IPS-20b (cell line): ENCODE results near the gene RMND1.

ENCODE experiments used
- H3K27ac ChIP-seq: one replicate; pipeline ENCODE4 v1.5.1; 2013; ENCODE audit warnings: low read length
- H3K27me3 ChIP-seq: 2 replicates; pipeline ENCODE4 v1.6.1; 2013; ENCODE audit warnings: mild to moderate bottlenecking, low read length, inconsistent platforms; ENCODE audit not compliant: insufficient read depth
- H3K36me3 ChIP-seq: 2 replicates; pipeline ENCODE4 v1.6.1; 2013; ENCODE audit warnings: low read depth, mild to moderate bottlenecking, inconsistent platforms, low read length, moderate library complexity; ENCODE audit not compliant: insufficient read depth
- H3K4me1 ChIP-seq: 2 replicates; pipeline ENCODE4 v1.6.1; 2013; ENCODE audit warnings: mild to moderate bottlenecking, control low read depth, inconsistent platforms, low read length, moderate library complexity; ENCODE audit not compliant: insufficient read depth
- H3K4me3 ChIP-seq: 2 replicates; pipeline ENCODE4 v1.5.1; 2013; ENCODE audit warnings: mild to moderate bottlenecking, low read length, inconsistent platforms
- H3K9ac ChIP-seq: 2 replicates; pipeline ENCODE4 v1.6.1; 2013; ENCODE audit warnings: low read depth, mild to moderate bottlenecking, inconsistent platforms, low read length, moderate library complexity
- H3K9me3 ChIP-seq: 2 replicates; pipeline ENCODE4 v1.6.1; 2013; ENCODE audit warnings: mild to moderate bottlenecking, low read depth, low read length, inconsistent platforms; ENCODE audit not compliant: insufficient read depth

Gene RMND1

DNA sequence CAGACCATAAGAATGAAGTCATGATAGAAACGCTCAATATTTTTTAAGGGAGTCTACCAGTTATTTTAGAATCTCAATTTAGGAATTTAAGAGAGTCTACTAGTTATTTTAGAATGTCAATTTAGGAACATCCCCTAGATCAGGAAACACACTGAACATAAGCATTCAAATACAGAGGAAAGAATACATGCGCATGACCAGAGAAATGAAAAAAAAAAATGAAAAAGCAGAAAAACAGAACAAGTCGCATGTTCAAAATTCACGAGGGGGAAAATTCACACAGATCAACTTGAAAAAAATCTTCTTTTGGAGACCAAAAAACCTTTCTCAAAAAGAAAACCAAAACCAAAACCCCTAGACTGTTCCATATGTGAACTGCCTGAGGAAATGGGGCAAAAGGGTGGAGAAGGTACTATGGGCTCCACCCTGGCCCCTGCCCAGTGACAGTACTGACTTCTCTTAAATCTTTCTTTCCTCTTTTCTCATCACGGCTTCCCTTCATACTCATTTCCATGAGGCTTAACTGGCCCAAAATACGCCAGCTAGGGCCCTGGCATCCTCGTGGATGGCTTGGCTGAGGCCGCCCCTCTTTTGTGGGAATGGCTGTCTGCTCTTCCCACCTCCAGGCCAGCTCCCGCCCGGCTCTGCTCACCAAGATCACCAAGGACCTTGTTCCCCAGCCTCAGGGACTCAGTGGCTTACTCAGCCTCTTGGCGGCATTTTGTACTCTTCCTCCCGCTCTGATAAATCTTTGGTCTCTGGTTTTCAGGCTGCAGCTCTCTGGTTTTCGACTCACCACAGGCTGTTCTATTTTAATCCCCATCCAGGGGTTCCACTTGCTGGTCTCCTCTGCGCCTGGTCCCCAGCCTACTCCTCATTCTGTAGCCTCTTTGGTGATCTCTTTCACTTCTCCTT is 71.7 kb downstream of the RMND1 start:
- peaks cover 5% of the 10 kb centered on the region; the same call in 1 of the 2 replicates for H3K36me3 ChIP-seq
- H3K9ac ChIP-seq: peak overlapping the region; percentile 27; the same call in 1 of the 2 replicates
- peak overlapping the region; percentile 22 for H3K27ac ChIP-seq
- peaks cover 5% of the 10 kb centered on the region; the same call in 1 of the 2 replicates for H3K4me1 ChIP-seq
- H3K4me3 ChIP-seq: no peak overlapping the region
- H3K9me3 ChIP-seq: no peaks in the 10 kb centered on the region
- H3K27me3 ChIP-seq: no peaks in the 10 kb centered on the region

DNA sequence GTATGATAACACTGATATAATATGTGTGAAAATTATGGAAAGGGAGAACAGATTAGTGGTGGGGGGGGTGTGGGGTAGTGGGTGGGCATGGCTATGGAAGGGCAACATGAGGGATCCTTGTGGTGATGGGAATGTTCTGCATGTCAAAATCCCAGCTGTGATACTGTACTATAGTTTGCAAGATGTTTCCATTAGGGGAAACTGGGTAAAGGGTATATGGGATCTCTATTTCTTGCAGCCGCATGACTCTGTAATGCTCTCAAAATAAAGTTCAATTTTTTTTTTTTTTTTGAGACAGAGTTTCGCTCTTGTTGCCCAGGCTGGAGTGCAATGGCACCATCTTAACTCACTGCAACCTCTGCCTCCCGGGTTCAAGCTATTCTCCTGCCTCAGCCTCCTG is 74.8 kb downstream of the RMND1 start:
- no peak overlapping the region for H3K27ac ChIP-seq
- H3K4me3 ChIP-seq: no peak overlapping the region
- no peaks in the 10 kb centered on the region for H3K27me3 ChIP-seq
- H3K9ac ChIP-seq: no peak overlapping the region
- H3K9me3 ChIP-seq: no peaks in the 10 kb centered on the region
- H3K4me1 ChIP-seq: peaks cover 14% of the 10 kb centered on the region
- H3K36me3 ChIP-seq: peaks cover 6% of the 10 kb centered on the region; the same call in 1 of the 2 replicates

DNA sequence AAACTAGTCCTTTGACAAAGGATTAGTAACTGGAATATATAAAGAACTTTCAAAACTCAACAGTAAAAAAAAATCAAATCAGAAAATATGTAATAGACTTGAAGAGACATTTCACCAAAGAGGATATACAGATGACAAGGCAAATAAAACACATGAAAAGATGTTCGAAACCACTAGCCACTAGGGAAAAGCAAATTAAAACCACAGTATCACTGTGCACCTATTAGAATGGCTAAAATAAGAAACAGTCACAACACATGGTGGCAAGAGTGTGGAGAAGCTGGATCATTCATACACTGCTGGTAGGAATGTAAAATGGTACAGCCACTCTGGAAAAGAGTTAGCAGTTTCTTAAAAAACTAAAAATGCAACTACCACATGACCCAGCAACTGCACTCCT is 75.5 kb downstream of the RMND1 start:
- no peaks in the 10 kb centered on the region for H3K9me3 ChIP-seq
- no peak overlapping the region for H3K27ac ChIP-seq
- H3K9ac ChIP-seq: no peak overlapping the region
- peaks cover 14% of the 10 kb centered on the region for H3K4me1 ChIP-seq
- H3K4me3 ChIP-seq: no peak overlapping the region
- H3K36me3 ChIP-seq: peaks cover 13% of the 10 kb centered on the region
- no peaks in the 10 kb centered on the region for H3K27me3 ChIP-seq

- no peak overlapping the region for H3K27ac ChIP-seq
- no peaks in the 10 kb centered on the region for H3K9me3 ChIP-seq
- no peak overlapping the region for H3K9ac ChIP-seq
- H3K4me1 ChIP-seq: peaks cover 14% of the 10 kb centered on the region
- peaks cover 19% of the 10 kb centered on the region for H3K36me3 ChIP-seq
- H3K27me3 ChIP-seq: no peaks in the 10 kb centered on the region
- no peak overlapping the region for H3K4me3 ChIP-seq
Measured at GRCh38 chr6:151375833-151376232, 76.1 kb downstream of the RMND1 start.

DNA sequence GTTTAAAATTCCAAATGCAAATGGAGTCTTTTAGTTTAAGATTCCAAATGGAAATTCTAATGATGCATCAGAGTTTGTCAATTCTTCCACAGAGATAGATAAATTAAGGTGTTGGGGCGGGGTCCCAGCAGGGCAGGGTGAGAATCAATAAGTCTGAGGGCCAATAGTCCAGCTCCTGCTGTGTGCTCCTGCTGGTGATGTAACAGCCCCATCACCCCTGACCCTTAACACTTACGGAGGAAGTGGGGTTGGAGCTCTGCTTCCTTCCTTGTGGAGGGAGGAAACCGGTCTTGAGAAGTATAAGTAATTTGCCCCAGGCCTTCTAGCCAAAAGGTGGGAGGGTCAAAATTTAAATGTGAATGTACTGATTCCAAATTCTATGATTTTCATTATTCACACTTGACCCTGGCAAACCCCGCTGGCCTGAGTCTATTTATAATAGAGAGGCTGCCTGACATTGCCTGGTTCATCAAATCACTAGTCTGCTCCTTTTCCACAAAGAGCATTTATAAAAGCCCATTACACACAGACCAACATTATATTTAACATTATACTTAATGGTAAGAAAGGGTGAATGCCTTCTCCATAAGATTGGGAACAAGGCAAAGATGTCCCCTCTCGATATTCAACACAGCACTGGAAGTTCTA is 77.8 kb downstream of the RMND1 start:
- peak overlapping the region; percentile 13; the same call in 1 of the 2 replicates for H3K9ac ChIP-seq
- no peak overlapping the region for H3K27ac ChIP-seq
- no peaks in the 10 kb centered on the region for H3K27me3 ChIP-seq
- H3K4me3 ChIP-seq: peak overlapping the region; percentile 6; the same call in 1 of the 2 replicates
- peaks cover 27% of the 10 kb centered on the region for H3K36me3 ChIP-seq
- H3K4me1 ChIP-seq: peaks cover 10% of the 10 kb centered on the region
- H3K9me3 ChIP-seq: no peaks in the 10 kb centered on the region

- Histone ChIP-seq H3K4me1 (peaks cover 10% of the 10 kb centered on the region), H3K4me3 (no peak overlapping the region), H3K9me3 (no peaks in the 10 kb centered on the region), H3K9ac (no peak overlapping the region), H3K27me3 (no peaks in the 10 kb centered on the region), H3K36me3 (peaks cover 27% of the 10 kb centered on the region), H3K27ac (no peak overlapping the region)
Measured at GRCh38 chr6:151372164-151372563, 79.8 kb downstream of the RMND1 start.

GRCh38 chr6:151370509-151371078 is 81.3 kb downstream of the RMND1 start:
- Histone ChIP-seq H3K4me1 (peaks cover 10% of the 10 kb centered on the region), H3K4me3 (no peak overlapping the region), H3K9me3 (no peaks in the 10 kb centered on the region), H3K36me3 (peaks cover 40% of the 10 kb centered on the region), H3K27me3 (no peaks in the 10 kb centered on the region), H3K27ac (no peak overlapping the region), H3K9ac (no peak overlapping the region)

DNA sequence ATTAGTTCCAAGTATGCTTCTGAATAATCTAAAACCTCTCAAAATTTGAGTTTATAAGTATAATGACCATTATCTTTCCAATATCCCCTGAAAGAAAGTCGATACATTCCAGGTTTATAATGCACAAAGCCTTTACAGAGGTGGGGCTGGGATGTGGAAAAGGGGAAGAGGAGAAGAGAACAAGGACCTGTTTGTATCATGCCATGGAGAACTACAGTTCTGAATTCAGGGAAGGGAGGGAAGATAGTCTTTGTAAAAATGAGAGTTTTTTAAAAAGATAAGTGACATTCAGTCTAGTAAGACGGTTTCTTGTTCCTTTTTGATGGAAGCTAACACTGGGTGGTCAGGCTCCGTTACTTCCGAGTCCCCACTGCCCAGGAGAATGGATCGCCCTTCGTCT is 86.7 kb downstream of the RMND1 start:
- Histone ChIP-seq H3K9ac (no peak overlapping the region), H3K27ac (no peak overlapping the region), H3K27me3 (no peaks in the 10 kb centered on the region), H3K9me3 (no peaks in the 10 kb centered on the region), H3K4me1 (no peaks in the 10 kb centered on the region), H3K36me3 (peaks cover 43% of the 10 kb centered on the region), H3K4me3 (no peak overlapping the region)

DNA sequence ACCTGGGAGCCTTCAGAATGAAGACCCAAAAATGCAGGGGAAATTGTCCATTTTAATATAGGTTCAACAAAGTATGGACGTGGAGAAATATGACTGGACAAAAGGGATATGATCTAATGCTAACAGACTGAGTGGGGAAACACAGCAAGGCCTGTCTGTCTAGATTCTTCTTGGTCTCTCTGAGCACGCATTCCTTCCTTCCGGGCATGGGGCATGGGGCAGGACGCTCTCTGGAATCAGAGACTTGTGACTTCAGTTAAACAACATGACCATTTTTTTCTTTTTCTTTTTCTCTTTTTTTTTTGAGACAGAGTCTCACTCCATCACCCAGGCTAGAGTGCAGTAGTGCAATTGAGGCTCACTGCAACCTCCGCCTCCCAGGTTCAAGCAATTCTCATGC is 92.4 kb downstream of the RMND1 start:
- H3K27ac ChIP-seq: no peak overlapping the region
- H3K4me1 ChIP-seq: no peaks in the 10 kb centered on the region
- no peaks in the 10 kb centered on the region for H3K9me3 ChIP-seq
- H3K27me3 ChIP-seq: no peaks in the 10 kb centered on the region
- H3K4me3 ChIP-seq: no peak overlapping the region
- H3K36me3 ChIP-seq: peaks cover 35% of the 10 kb centered on the region; the same call in 1 of the 2 replicates
- H3K9ac ChIP-seq: no peak overlapping the region

DNA sequence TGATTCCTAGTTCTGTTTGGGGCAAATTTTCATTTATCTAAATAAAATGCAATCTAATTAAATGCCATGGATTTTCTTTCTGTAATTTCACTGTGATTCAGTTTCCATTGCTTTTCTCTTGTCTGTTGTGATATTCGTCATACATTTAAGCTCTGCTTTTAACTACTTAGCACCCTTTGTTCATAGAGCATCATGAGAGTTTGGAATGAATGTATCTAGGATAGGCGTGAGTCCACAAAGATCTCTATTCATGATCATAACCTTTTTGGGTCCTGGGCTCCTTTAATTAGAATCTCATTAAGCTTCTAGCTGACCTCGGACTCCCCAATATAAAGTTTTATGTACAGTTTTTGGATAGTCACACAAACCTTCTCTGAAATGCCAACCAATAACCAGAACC is 93.5 kb downstream of the RMND1 start:
- Histone ChIP-seq H3K27me3 (no peaks in the 10 kb centered on the region), H3K36me3 (peaks cover 35% of the 10 kb centered on the region; the same call in 1 of the 2 replicates)

GRCh38 chr6:151357758-151358436 is 94.0 kb downstream of the RMND1 start:
- Histone ChIP-seq H3K27ac (no peak overlapping the region), H3K36me3 (peaks cover 35% of the 10 kb centered on the region; the same call in 1 of the 2 replicates), H3K27me3 (no peaks in the 10 kb centered on the region)

More for the DNA sequence above, 93.5 kb downstream of the RMND1 start:
- H3K9ac ChIP-seq: no peak overlapping the region
- no peaks in the 10 kb centered on the region for H3K9me3 ChIP-seq
- H3K4me3 ChIP-seq: no peak overlapping the region
- no peaks in the 10 kb centered on the region for H3K4me1 ChIP-seq
- no peak overlapping the region for H3K27ac ChIP-seq

More at GRCh38 chr6:151357758-151358436, 94.0 kb downstream of the RMND1 start:
- Histone ChIP-seq H3K9ac (no peak overlapping the region), H3K4me1 (no peaks in the 10 kb centered on the region), H3K9me3 (no peaks in the 10 kb centered on the region), H3K4me3 (no peak overlapping the region)
